Small intestine (tissue), 7 donors: Measurements from ENCODE around the gene DPEP2. TPM values are rescaled to one million over a fixed set of nuclear protein-coding genes. Genes with fewer than 3 reads are reported as not detected.

Experiments
- DNase-seq, 2 donors: peaks; one replicate each; pipeline versions ENCODE4 v3.0.0 to v3.0.0-alpha.2; 2013
- FAIRE-seq: peaks from 2 replicates; lab custom pipeline; 2012; peaks lifted over from hg19 to GRCh38; lab: Jason Lieb, UNC
- H3K27ac ChIP-seq, 3 donors: one replicate each; pipeline ENCODE4 v1.5.1; 2013; ENCODE audit warnings: low read length in 2 of 3, mild to moderate bottlenecking in 2 of 3, control low read depth in 1 of 3, inconsistent platforms in 1 of 3, low read depth in 1 of 3, moderate library complexity in 1 of 3
- H3K27me3 ChIP-seq, 3 donors: one replicate each; pipeline ENCODE4 v1.6.1; 2013; ENCODE audit warnings: low read length in 3 of 3, inconsistent platforms in 1 of 3; ENCODE audit not compliant: control insufficient read depth in 3 of 3, insufficient read depth in 3 of 3
- H3K36me3 ChIP-seq, 3 donors: one replicate each; pipeline ENCODE4 v1.6.1; 2013; ENCODE audit warnings: low read length in 3 of 3, inconsistent platforms in 1 of 3, low read depth in 1 of 3, mild to moderate bottlenecking in 1 of 3, moderate library complexity in 1 of 3; ENCODE audit not compliant: control insufficient read depth in 3 of 3, insufficient read depth in 2 of 3
- H3K4me1 ChIP-seq, 3 donors: one replicate each; pipeline ENCODE4 v1.6.1; 2013; ENCODE audit warnings: low read length in 2 of 3, inconsistent platforms in 1 of 3, low read depth in 1 of 3, mild to moderate bottlenecking in 1 of 3, moderate library complexity in 1 of 3; ENCODE audit not compliant: control insufficient read depth in 3 of 3, insufficient read depth in 2 of 3
- H3K4me3 ChIP-seq, 3 donors: one replicate each; pipeline ENCODE4 v1.5.1; 2013; ENCODE audit warnings: low read length in 3 of 3, control low read depth in 1 of 3, inconsistent platforms in 1 of 3, low read depth in 1 of 3, mild to moderate bottlenecking in 1 of 3, moderate library complexity in 1 of 3
- H3K9me3 ChIP-seq, 2 donors: one replicate each; pipeline ENCODE4 v1.6.1; 2013; ENCODE audit warnings: low read depth in 1 of 2, low read length in 1 of 2; ENCODE audit not compliant: control insufficient read depth in 2 of 2, insufficient read depth in 1 of 2
- WGBS, 3 donors: extraction: QIAGEN DNeasy Blood & Tissue Kit; methylation state at CpG; one replicate each; pipeline ENCODE4 v1.1.7; 2013; 5-methylcytosine and 5-hydroxymethylcytosine counted together
- polyA plus RNA-seq, 4 donors: library from polyadenylated mRNA; stranded (reverse) in 3 of 4; unstranded in 1 of 4; fragments of 200-250 nt in 3 of 4; fragments of 120-200 nt in 1 of 4; gene quantifications; one replicate each; pipeline versions ENCODE4 v1.2.1 to v1.2.3, GENCODE V29; 2013
- donor health status: healthy with polysubstance abuse.
- donor health status: control.
- donor health status: control.
- donor health status: Bipolar disorder and iron deficiency.
- donor health status: healthy.

Gene DPEP2
- polyA plus RNA-seq, 4 donors: 1.4 to 4.1 (median 3.2) TPM; not detected in 1

GRCh38 chr16:67989322-67990017, 9.8 kb downstream of the DPEP2 start:
- Histone ChIP-seq H3K27ac (no peak overlapping the region), H3K36me3 (no peaks in the 10 kb centered on the region), H3K9me3 (no peaks in the 10 kb centered on the region), H3K27me3 (no peaks in the 10 kb centered on the region), H3K4me3 (no peak overlapping the region), H3K4me1 (peaks cover 2 to 13% (median 4%) of the 10 kb centered on the region in 3 donors)
- FAIRE-seq (no peak), DNase-seq (no peak)
- 79 to 91% (median 80%) methylated on average over 8 of the region's 8 CpGs for WGBS, 3 donors

GRCh38 chr16:67988675-67989074, 10.6 kb downstream of the DPEP2 start:
- Histone ChIP-seq H3K36me3 (no peaks in the 10 kb centered on the region), H3K27me3 (no peaks in the 10 kb centered on the region), H3K9me3 (no peaks in the 10 kb centered on the region), H3K27ac (no peak overlapping the region), H3K4me1 (peaks cover 2 to 9% (median 3%) of the 10 kb centered on the region in 3 donors), H3K4me3 (no peak overlapping the region)
- DNase-seq (no peak), FAIRE-seq (no peak)
- WGBS, 3 donors: 84 to 89% (median 85%) methylated on average over 3 of the region's 3 CpGs

- 70 to 79% (median 76%) methylated on average over 11 of the region's 11 CpGs for WGBS, 3 donors
- Histone ChIP-seq H3K27ac (peak overlapping the region in 1 of 3 donors; percentile 63), H3K4me3 (no peak overlapping the region), H3K36me3 (no peaks in the 10 kb centered on the region), H3K27me3 (peaks cover 0 to 3% (median 0%) of the 10 kb centered on the region in 3 donors), H3K4me1 (no peaks in the 10 kb centered on the region), H3K9me3 (no peaks in the 10 kb centered on the region)
- FAIRE-seq (no peak), DNase-seq (no peak)
These were observed 11.7 kb downstream of the DPEP2 start for GRCh38 chr16:67987460-67988160.

GRCh38 chr16:67986949-67987348, 12.3 kb downstream of the DPEP2 start:
- H3K36me3 ChIP-seq: no peaks in the 10 kb centered on the region
- WGBS, 3 donors: 77 to 89% (median 82%) methylated on average over 5 of the region's 5 CpGs
- H3K9me3 ChIP-seq: no peaks in the 10 kb centered on the region
- no peak overlapping the region for H3K4me3 ChIP-seq
- FAIRE-seq: no peak
- peaks cover 0 to 3% (median 0%) of the 10 kb centered on the region in 3 donors for H3K27me3 ChIP-seq
- no peaks in the 10 kb centered on the region for H3K4me1 ChIP-seq
- H3K27ac ChIP-seq: peak overlapping the region in 1 of 3 donors; percentile 63
- no peak for DNase-seq

- H3K4me1 ChIP-seq: no peaks in the 10 kb centered on the region
- DNase-seq (no peak), FAIRE-seq (no peak)
- H3K9me3 ChIP-seq: no peaks in the 10 kb centered on the region
- no peak overlapping the region for H3K27ac ChIP-seq
- peaks cover 0 to 14% (median 0%) of the 10 kb centered on the region in 3 donors for H3K27me3 ChIP-seq
- no peaks in the 10 kb centered on the region for H3K36me3 ChIP-seq
- no peak overlapping the region for H3K4me3 ChIP-seq
- 93 to 97% (median 96%) methylated on average over 46 to 49 of the region's 49 CpGs for WGBS, 3 donors
These were observed 17.1 kb downstream of the DPEP2 start for GRCh38 chr16:67982011-67982696.

GRCh38 chr16:67979955-67980678, 19.2 kb downstream of the DPEP2 start, which contains the start of gene DPEP3:
Gene DPEP3 (minus strand): TSS chr16:67980499. CDS start chr16:67980380, 119 bp downstream.
- H3K27ac ChIP-seq: no peak within 1 kb of the TSS
- no peaks in the 10 kb centered on the region for H3K36me3 ChIP-seq
- no peak within 1 kb of the TSS for H3K4me3 ChIP-seq
- 61 to 71% (median 66%) methylated on average over 50 to 62 of the region's 62 CpGs for WGBS, 3 donors
- H3K4me1 ChIP-seq: no peaks in the 10 kb centered on the region
- DNase-seq (no peak), FAIRE-seq (no peak)
- H3K27me3 ChIP-seq: peaks cover 0 to 14% (median 0%) of the 10 kb centered on the region in 3 donors
- no peaks in the 10 kb centered on the region for H3K9me3 ChIP-seq

GRCh38 chr16:67977469-67978227, 21.6 kb downstream of the DPEP2 start:
- no peaks in the 10 kb centered on the region for H3K9me3 ChIP-seq
- H3K36me3 ChIP-seq: no peaks in the 10 kb centered on the region
- no peak overlapping the region for H3K4me3 ChIP-seq
- 75 to 83% (median 76%) methylated on average over 9 of the region's 9 CpGs for whole genome bisulfite sequencing, 3 donors
- no peak for FAIRE-seq
- no peak overlapping the region for H3K27ac ChIP-seq
- H3K27me3 ChIP-seq: peaks cover 0 to 13% (median 0%) of the 10 kb centered on the region in 3 donors
- no peak for DNase-seq
- H3K4me1 ChIP-seq: no peaks in the 10 kb centered on the region
